ENCODE data around the gene ATF5. TPM values are rescaled to one million over a fixed set of nuclear protein-coding genes. Genes with fewer than 3 reads are reported as not detected.
A peak's percentile ranks its signal among the peaks of the same experiment; 100 is the strongest.

Gene ATF5
- total RNA-seq (ENCODE audit: low replicate concordance): 18.1 and 21.4 TPM in 2 replicates
- long read RNA-seq: 0 reads

- TF ChIP-seq CTCF (conservative IDR thresholded peaks at IDR 0.05): no peak
- Mint-ChIP-seq H3K9me3 (peaks cover 4% of the 10 kb centered on the region), H3K36me3 (peaks cover 25% of the 10 kb centered on the region), H3K4me3 (peak within 1 kb of the TSS; percentile 98), H3K4me1 (ENCODE audit: unreplicated experiment) (peaks cover 20% of the 10 kb centered on the region), H3K27me3 (no peaks in the 10 kb centered on the region), H3K27ac (peak within 1 kb of the TSS; percentile 100)
- peak; percentile 98 for DNase-seq (ENCODE audit: extremely low spot score, unreplicated experiment)
Measured at GRCh38 chr19:49929121-49929610, at the start of gene ATF5, which contains the start of gene NUP62. TSS of gene ATF5 (plus strand) at chr19:49929205. CDS start at chr19:49930851, 1,646 bp downstream. TSS of gene NUP62 (minus strand) at chr19:49929504. CDS start at chr19:49909807, 19,697 bp downstream.

- Mint-ChIP-seq H3K4me1 (ENCODE audit: unreplicated experiment) (peaks cover 4% of the 10 kb centered on the region), H3K27ac (no peak overlapping the region), H3K27me3 (no peaks in the 10 kb centered on the region), H3K4me3 (no peak overlapping the region), H3K36me3 (peaks cover 17% of the 10 kb centered on the region), H3K9me3 (no peaks in the 10 kb centered on the region)
- no peak for DNase-seq (ENCODE audit: extremely low spot score, unreplicated experiment)
- no peak for TF ChIP-seq CTCF (conservative IDR thresholded peaks at IDR 0.05)
Measured at GRCh38 chr19:49879243-49879963, 49.6 kb upstream of the ATF5 start.

GRCh38 chr19:49880162-49880869 lies 48.7 kb upstream of the ATF5 start:
- Mint-ChIP-seq H3K9me3 (no peaks in the 10 kb centered on the region), H3K4me1 (ENCODE audit: unreplicated experiment) (peaks cover 4% of the 10 kb centered on the region), H3K36me3 (peaks cover 23% of the 10 kb centered on the region), H3K4me3 (no peak overlapping the region), H3K27ac (no peak overlapping the region), H3K27me3 (no peaks in the 10 kb centered on the region)
- no peak for DNase-seq (ENCODE audit: extremely low spot score, unreplicated experiment)
- TF ChIP-seq CTCF (conservative IDR thresholded peaks at IDR 0.05): no peak

- Mint-ChIP-seq H3K27me3 (no peaks in the 10 kb centered on the region), H3K9me3 (no peaks in the 10 kb centered on the region), H3K36me3 (peaks cover 24% of the 10 kb centered on the region), H3K27ac (no peak overlapping the region), H3K4me1 (ENCODE audit: unreplicated experiment) (peaks cover 4% of the 10 kb centered on the region), H3K4me3 (no peak overlapping the region)
- no peak for DNase-seq (ENCODE audit: extremely low spot score, unreplicated experiment)
- no peak for TF ChIP-seq CTCF (conservative IDR thresholded peaks at IDR 0.05)
Measured at GRCh38 chr19:49881186-49881585, 47.8 kb upstream of the ATF5 start.

GRCh38 chr19:49881672-49882394 lies 47.2 kb upstream of the ATF5 start:
- Mint-ChIP-seq H3K27me3 (no peaks in the 10 kb centered on the region), H3K4me1 (ENCODE audit: unreplicated experiment) (peaks cover 4% of the 10 kb centered on the region), H3K27ac (no peak overlapping the region), H3K36me3 (peaks cover 27% of the 10 kb centered on the region), H3K9me3 (no peaks in the 10 kb centered on the region), H3K4me3 (no peak overlapping the region)
- DNase-seq (ENCODE audit: extremely low spot score, unreplicated experiment): no peak
- TF ChIP-seq CTCF (conservative IDR thresholded peaks at IDR 0.05): no peak

Measured in type B pancreatic cell (in vitro differentiated cells).